GM21786 (cell line): ENCODE results near the gene NCBP3.

Experiments
- ATAC-seq: cut with Tn5 transposase; IDR thresholded peaks from one replicate; pipeline ENCODE4 v1.9.1; 2021; ENCODE audit not compliant: unreplicated experiment

Gene NCBP3

GRCh38 chr17:3761036-3761917, 84.8 kb downstream of the NCBP3 start:
- no peak for ATAC-seq

GRCh38 chr17:3759597-3760216, 86.3 kb downstream of the NCBP3 start:
- no peak for ATAC-seq

DNA sequence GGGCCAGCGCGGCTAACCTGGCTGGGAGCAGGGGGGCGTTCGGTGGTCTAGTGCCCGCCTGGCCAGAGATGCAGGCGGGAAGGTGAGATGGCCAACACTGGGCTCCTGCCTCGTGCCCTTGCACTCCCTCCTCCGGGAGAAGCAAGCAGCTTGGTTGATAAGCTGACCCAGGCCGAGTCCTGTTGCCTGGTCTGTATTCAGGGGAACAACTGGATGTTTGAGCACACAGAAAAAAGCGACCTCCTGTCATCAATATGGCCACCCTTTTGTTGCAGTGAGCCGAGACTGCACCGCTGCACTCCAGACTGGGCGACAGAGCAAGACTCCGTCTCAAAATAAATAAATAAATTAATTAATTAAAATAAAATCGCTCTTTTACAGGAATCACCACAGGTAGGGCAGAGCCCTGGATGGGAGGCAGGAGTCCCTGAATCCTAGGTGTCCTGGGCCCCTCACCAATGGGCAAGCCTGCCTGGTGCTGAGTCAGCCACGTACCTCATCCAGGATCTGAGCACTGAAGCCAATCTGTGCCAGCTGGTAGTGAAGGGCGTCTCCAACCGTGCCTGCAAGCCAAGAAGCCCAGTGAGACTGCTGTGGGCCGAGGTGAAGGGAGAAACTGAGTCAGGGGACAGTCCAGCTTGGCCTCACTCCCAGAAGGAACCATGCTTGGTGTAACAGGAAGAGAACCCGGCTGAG, 90.6 kb downstream of the NCBP3 start:
- no peak for ATAC-seq

DNA sequence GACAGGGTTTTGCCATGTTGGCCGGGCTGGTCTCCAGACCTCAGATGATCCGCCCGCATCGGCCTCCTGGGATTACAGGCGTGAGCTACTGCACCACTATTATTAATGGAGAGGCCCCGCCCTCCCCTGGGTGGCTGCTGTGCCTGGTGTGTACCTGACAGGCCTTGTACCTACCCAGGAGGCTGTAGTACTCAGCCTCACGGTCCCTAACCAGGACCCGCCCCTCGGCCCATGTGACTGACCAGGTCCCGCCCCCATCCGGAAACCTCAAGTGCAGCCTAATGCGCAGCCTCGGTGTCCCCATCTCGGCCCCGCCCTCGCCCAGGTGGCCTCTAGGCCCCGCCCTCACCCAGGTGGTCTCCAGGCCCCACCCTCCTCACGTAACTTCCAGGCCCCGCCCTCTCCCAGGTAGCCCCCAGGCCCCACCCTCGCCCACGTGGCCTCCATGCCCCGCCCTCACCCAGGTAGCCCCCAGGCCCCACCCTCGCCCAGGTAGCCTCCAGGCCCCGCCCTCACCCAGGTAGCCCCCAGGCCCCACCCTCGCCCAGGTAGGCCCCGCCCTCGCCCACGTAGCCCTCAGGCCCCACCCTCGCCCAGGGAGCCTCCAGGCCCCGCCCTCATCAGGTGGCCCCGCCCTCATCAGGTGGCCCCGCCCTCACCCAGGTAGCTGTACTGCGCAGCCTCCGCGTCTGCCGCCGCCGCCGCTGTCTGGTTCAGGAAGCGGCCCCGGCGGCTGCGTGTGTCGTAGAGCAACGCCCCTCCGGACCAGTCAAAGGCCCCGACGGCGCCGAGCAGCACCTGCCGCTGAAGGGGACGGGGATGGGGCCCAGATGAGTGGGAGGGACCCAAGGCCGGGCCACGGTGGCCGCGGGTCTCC, 91.3 kb downstream of the NCBP3 start:
- ATAC-seq, result no peak

DNA sequence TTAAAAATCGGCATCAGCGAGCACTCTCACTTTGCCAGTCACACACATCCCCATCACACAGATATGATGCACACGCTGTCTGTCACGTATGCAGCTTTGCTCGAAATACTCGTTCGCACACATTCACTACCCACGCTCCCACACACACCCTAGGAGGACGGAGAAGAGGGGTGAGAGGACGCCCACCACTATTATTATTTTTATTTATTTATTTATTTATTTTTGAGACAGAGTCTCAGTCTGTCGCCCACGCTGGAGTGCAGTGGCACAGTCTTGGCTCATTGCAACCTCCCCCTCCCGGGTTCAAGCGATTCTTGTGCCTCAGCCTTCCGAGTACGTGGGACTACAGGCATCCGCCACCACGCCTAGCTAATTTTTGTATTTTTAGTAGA, 92.0 kb downstream of the NCBP3 start:
- no peak for ATAC-seq

DNA sequence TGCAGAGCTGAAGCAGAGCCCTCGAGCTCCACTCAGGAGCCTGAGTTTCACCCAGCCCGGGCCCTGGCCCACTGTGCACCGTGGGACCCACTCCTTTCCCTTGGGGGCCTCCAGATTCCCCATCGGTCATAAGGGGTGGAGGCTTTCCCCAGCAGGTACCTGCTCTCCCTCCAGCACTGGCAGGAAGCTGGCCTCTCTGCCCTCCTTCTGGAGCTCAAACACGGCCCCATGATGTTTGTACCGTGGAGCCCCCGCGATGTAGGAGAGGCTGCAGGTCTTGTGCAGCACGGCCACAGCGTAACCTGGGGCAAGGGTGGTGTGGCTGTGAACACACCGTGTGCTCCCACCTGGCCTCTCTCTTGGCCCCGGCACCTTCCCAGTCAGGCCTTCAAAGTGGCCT, 92.4 kb downstream of the NCBP3 start:
- ATAC-seq, result no peak
